HEK293 (cell line): ENCODE data around the gene ZFR2.
A peak's percentile ranks its signal among the peaks of the same experiment; 100 is the strongest.
"Not testable (repeated sequence)": the region's sequence is repeated elsewhere in the genome, so short reads cannot be mapped to it uniquely, and the experiment has no call there.

Source experiments
- CTCF ChIA-PET: fragments of 350-600 bp; formaldehyde crosslinking; extraction: SDS; loops from one replicate; lab custom pipeline; 2021; ENCODE audit warnings: antibody characterized with exemption; lab: Yijun Ruan, JAX
- POLR2A ChIA-PET: fragments of 300-600 bp; formaldehyde crosslinking; extraction: SDS; loops from one replicate; lab custom pipeline; 2020; ENCODE audit warnings: antibody characterized with exemption, inconsistent platforms; lab: Yijun Ruan, JAX
- H3K27ac ChIP-seq: fragments of 200-500 bp; sonication (Bioruptor generic); 2 replicates; pipeline ENCODE4 v1.5.1; 2014; ENCODE audit warnings: low read depth, low read length, control low read depth, inconsistent platforms; ENCODE audit errors: extremely low read depth
- H3K36me3 ChIP-seq, 2 experiments: fragments of 200-500 bp in 1 of 2; sonication (Bioruptor generic) in 1 of 2; 1 replicate in 1 of 2; 2 replicates in 1 of 2; pipeline ENCODE4 v1.5.1; 2014 to 2017; ENCODE audit warnings: inconsistent platforms in 2 of 2, low read length in 2 of 2; ENCODE audit not compliant: control insufficient read depth in 2 of 2, insufficient read depth in 1 of 2
- H3K4me1 ChIP-seq: fragments of 200-500 bp; sonication (Bioruptor generic); 2 replicates; pipeline ENCODE4 v1.5.1; 2014; ENCODE audit warnings: mild to moderate bottlenecking, low read length, inconsistent platforms; ENCODE audit not compliant: control insufficient read depth, insufficient read depth
- H3K4me3 ChIP-seq: 2 replicates; pipeline ENCODE4 v1.5.1; 2011; ENCODE audit warnings: low read depth, mild to moderate bottlenecking, control low read depth, low read length, moderate library complexity
- H3K9me3 ChIP-seq: fragments of 200-500 bp; sonication (Bioruptor generic); 2 replicates; pipeline ENCODE4 v1.5.1; 2014; ENCODE audit warnings: low read depth, low read length, inconsistent platforms; ENCODE audit not compliant: control insufficient read depth, insufficient read depth
- EGR2 ChIP-seq: fragments of 450-650 bp; formaldehyde crosslinking; IDR thresholded peaks from 2 replicates; pipeline ENCODE4 v1.5.1; 2016; ENCODE audit warnings: low read depth, missing biosample characterization, missing genetic modification characterization
- HOXC10 ChIP-seq: sonication (generic); formaldehyde crosslinking; IDR thresholded peaks from 2 replicates; pipeline ENCODE4 v1.8.1; 2023; ENCODE audit warnings: mild to moderate bottlenecking, missing genetic modification reagents
- KLF17 ChIP-seq: fragments of 450-650 bp; formaldehyde crosslinking; IDR thresholded peaks from 2 replicates; pipeline ENCODE4 v1.5.1; 2016; ENCODE audit warnings: missing biosample characterization, missing genetic modification characterization
- ZBTB44 ChIP-seq: fragments of 450-650 bp; IDR thresholded peaks from 2 replicates; pipeline ENCODE4 v1.5.1; 2018; ENCODE audit warnings: missing biosample characterization, mild to moderate bottlenecking, missing genetic modification characterization
- ZFHX2 ChIP-seq: fragments of 450-650 bp; formaldehyde crosslinking; conservative IDR thresholded peaks from 2 replicates; pipeline ENCODE4 v1.5.1; 2016; ENCODE audit warnings: missing biosample characterization, missing genetic modification characterization
- ZNF132 ChIP-seq: fragments of 450-650 bp; formaldehyde crosslinking; IDR thresholded peaks from 2 replicates; pipeline ENCODE4 v1.5.1; 2017; ENCODE audit warnings: missing biosample characterization, missing genetic modification characterization, borderline replicate concordance
- ZNF19 ChIP-seq: fragments of 450-650 bp; formaldehyde crosslinking; IDR thresholded peaks from 2 replicates; pipeline ENCODE4; 2016; ENCODE audit warnings: missing biosample characterization, missing genetic modification characterization, low read depth
- ZNF335 ChIP-seq: fragments of 450-650 bp; formaldehyde crosslinking; conservative IDR thresholded peaks from 2 replicates; pipeline ENCODE4 v1.5.1; 2016; ENCODE audit warnings: missing biosample characterization, missing genetic modification characterization
- ZNF560 ChIP-seq: fragments of 450-650 bp; formaldehyde crosslinking; IDR thresholded peaks from 2 replicates; pipeline ENCODE4 v1.5.1; 2017; ENCODE audit warnings: missing biosample characterization, missing genetic modification characterization, borderline replicate concordance
- ZNF626 ChIP-seq: fragments of 450-650 bp; sonication (Bioruptor Pico); formaldehyde crosslinking; IDR thresholded peaks from 2 replicates; pipeline ENCODE4 v1.5.1; 2018; ENCODE audit warnings: missing biosample characterization, missing genetic modification characterization, inconsistent platforms
- ZNF830 ChIP-seq: fragments of 450-650 bp; IDR thresholded peaks from 2 replicates; pipeline ENCODE4 v1.5.0; 2018; ENCODE audit warnings: missing biosample characterization, missing genetic modification characterization, low read depth, mild to moderate bottlenecking, moderate library complexity

Gene ZFR2

GRCh38 chr19:3816148-3816547, 52.7 kb downstream of the ZFR2 start:
- CTCF ChIA-PET: interaction anchor here (0.5 to 0.6 kb wide), 2 partner anchors 14 to 1387 kb away, joined by 3 read pairs; no protein-coding TSS in a partner anchor
- not testable (repeated sequence) for H3K4me3 ChIP-seq, H3K4me1 ChIP-seq, H3K27ac ChIP-seq, H3K36me3 ChIP-seq, H3K9me3 ChIP-seq
- POLR2A ChIA-PET: interaction anchor here (0.6 to 0.7 kb wide), 2 partner anchors 107 to 1441 kb away, joined by 4 to 5 read pairs; no protein-coding TSS in a partner anchor
- peak; percentile 35; the same call in 1 of the 2 replicates for TF ChIP-seq ZFHX2 (tag by site-specific recombination)
- peak; percentile 57; the same call in 1 of the 2 replicates for TF ChIP-seq EGR2 (tag by site-specific recombination)

GRCh38 chr19:3814648-3815047, 54.2 kb downstream of the ZFR2 start:
- no peak overlapping the region for H3K27ac ChIP-seq
- H3K4me1 ChIP-seq: no peaks in the 10 kb centered on the region
- no peak for TF ChIP-seq ZNF830 (tag by site-specific recombination)
- no peak for TF ChIP-seq ZNF626 (tag by site-specific recombination)
- TF ChIP-seq ZNF560 (tag by site-specific recombination): no peak
- no peak overlapping the region for H3K4me3 ChIP-seq
- no peaks in the 10 kb centered on the region for H3K9me3 ChIP-seq
- no peaks in the 10 kb centered on the region for H3K36me3 ChIP-seq
- POLR2A ChIA-PET: no interaction called here
- CTCF ChIA-PET: no interaction called here

- TF ChIP-seq ZNF19 (tag by site-specific recombination): no peak
- Histone ChIP-seq H3K27ac (no peak overlapping the region), H3K4me1 (no peaks in the 10 kb centered on the region), H3K36me3 (no peaks in the 10 kb centered on the region), H3K9me3 (no peaks in the 10 kb centered on the region), H3K4me3 (no peak overlapping the region)
- CTCF ChIA-PET: interaction anchor here (1.0 to 2.9 kb wide), 2 partner anchors 8 to 327 kb away, joined by 3 to 15 read pairs; no protein-coding TSS in a partner anchor
- POLR2A ChIA-PET: interaction anchor here (0.5 to 1.1 kb wide), 2 partner anchors 123 to 535 kb away, joined by 3 read pairs; no protein-coding TSS in a partner anchor
These were observed 55.1 kb downstream of the ZFR2 start for GRCh38 chr19:3813473-3814392.

- CTCF ChIA-PET: interaction anchor here (2.9 kb wide), 1 partner anchor 11 kb away, joined by 15 read pairs; no protein-coding TSS in a partner anchor
- TF ChIP-seq KLF17 (tag by site-specific recombination): no peak
- TF ChIP-seq, all 188 proteins: peak for 0
- no peaks in the 10 kb centered on the region for H3K9me3 ChIP-seq
- H3K36me3 ChIP-seq: no peaks in the 10 kb centered on the region
- H3K4me1 ChIP-seq: no peaks in the 10 kb centered on the region
- POLR2A ChIA-PET: interaction anchor here (0.6 kb wide), 1 partner anchor 60 kb away, joined by 6 read pairs; no protein-coding TSS in a partner anchor
- H3K27ac ChIP-seq: no peak overlapping the region
- no peak overlapping the region for H3K4me3 ChIP-seq
These were observed 58.0 kb downstream of the ZFR2 start for GRCh38 chr19:3810708-3811355.

- Histone ChIP-seq H3K9me3 (no peaks in the 10 kb centered on the region), H3K36me3 (no peaks in the 10 kb centered on the region), H3K27ac (no peak overlapping the region), H3K4me3 (no peak overlapping the region), H3K4me1 (no peaks in the 10 kb centered on the region)
- CTCF ChIA-PET: no interaction called here
- POLR2A ChIA-PET: no interaction called here
- 0 out of 2 replicates have a peak, but pooled peaks have one; percentile 41 for TF ChIP-seq EGR2 (tag by site-specific recombination)
- TF ChIP-seq HOXC10 (CRISPR knock-in tag): no peak
- peak; percentile 56 for TF ChIP-seq ZFHX2 (tag by site-specific recombination)
- no peak for TF ChIP-seq ZNF335 (tag by site-specific recombination)
- no peak for TF ChIP-seq ZNF132 (tag by site-specific recombination)
- TF ChIP-seq ZBTB44 (tag by site-specific recombination): no peak
These were observed 58.7 kb downstream of the ZFR2 start for GRCh38 chr19:3809881-3810707.
